Left ventricle myocardium inferior (tissue), 1 donor: Measurements from ENCODE around the gene LCN10. TPM values are rescaled to one million over a fixed set of nuclear protein-coding genes. Genes with fewer than 3 reads are reported as not detected.

Experiments used
- DNase-seq: peaks from one replicate; pipeline ENCODE4 v3.0.0-alpha.2; 2020
- H3K27ac ChIP-seq: fragments of 200-600 bp; replicated peaks from 2 replicates; pipeline ENCODE4 v1.8.0; 2021
- H3K27me3 ChIP-seq: fragments of 200-600 bp; 2 replicates; pipeline ENCODE4 v1.8.0; 2021; ENCODE audit warnings: low read depth
- H3K36me3 ChIP-seq: fragments of 200-600 bp; 2 replicates; pipeline ENCODE4 v1.8.0; 2021
- H3K4me1 ChIP-seq: fragments of 200-600 bp; 2 replicates; pipeline ENCODE4 v1.8.0; 2021
- H3K4me3 ChIP-seq: fragments of 200-600 bp; 2 replicates; pipeline ENCODE4 v1.8.0; 2021; ENCODE audit warnings: mild to moderate bottlenecking, moderate library complexity
- H3K9me3 ChIP-seq: fragments of 200-600 bp; replicated peaks from 2 replicates; pipeline ENCODE4 v1.8.0; 2021
- CTCF ChIP-seq: fragments of 200-600 bp; IDR thresholded peaks from 2 replicates; pipeline ENCODE4 v1.8.0; 2021; ENCODE audit warnings: antibody characterized with exemption, mild to moderate bottlenecking, borderline replicate concordance
- intact Hi-C: fragments of 100-400 bp; cut with micrococcal nuclease; formaldehyde crosslinking; loops from one replicate; pipeline ENCODE4 v1.11.0; 2022
- total RNA-seq: library from RNA; stranded (reverse); fragmentation: NEBNext Ultra II Directional; extraction: Animal tissue kit (Norgen Biotek cat#: 25700); gene quantifications from one replicate; pipeline ENCODE4 v1.2.1, GENCODE V29; 2021
- donor health status: DM: no; HTN: yes; CAD: no; lungs with severe emphysema.

The LCN10 gene
- total RNA-seq, 1 donor from 2014 or later, result 9.6 TPM

- no peak for TF ChIP-seq CTCF
- peak overlapping the region; percentile 85 for H3K4me3 ChIP-seq
- no peaks in the 10 kb centered on the region for H3K9me3 ChIP-seq
- intact Hi-C loops, result no loop called here
- peak overlapping the region; percentile 87 for H3K27ac ChIP-seq
- no peak for DNase-seq
- peaks cover 33% of the 10 kb centered on the region for H3K36me3 ChIP-seq
- peaks cover 60% of the 10 kb centered on the region for H3K4me1 ChIP-seq
- H3K27me3 ChIP-seq, result no peaks in the 10 kb centered on the region
Measured at GRCh38 chr9:136728548-136729123, 14.1 kb downstream of the LCN10 start.

GRCh38 chr9:136728080-136728547 lies 14.6 kb downstream of the LCN10 start:
- Histone ChIP-seq H3K9me3 (no peaks in the 10 kb centered on the region), H3K4me1 (peaks cover 65% of the 10 kb centered on the region), H3K36me3 (peaks cover 38% of the 10 kb centered on the region), H3K27ac (peak overlapping the region; percentile 87), H3K27me3 (no peaks in the 10 kb centered on the region), H3K4me3 (peak overlapping the region; percentile 85)
- intact Hi-C loops, result no loop called here
- DNase-seq, result peak; percentile 94
- TF ChIP-seq CTCF, result peak; percentile 92

GRCh38 chr9:136726631-136727191 lies 16.0 kb downstream of the LCN10 start:
- Histone ChIP-seq H3K9me3 (no peaks in the 10 kb centered on the region), H3K4me3 (peak overlapping the region; percentile 85), H3K27ac (peak overlapping the region; percentile 87), H3K4me1 (peaks cover 79% of the 10 kb centered on the region), H3K36me3 (peaks cover 52% of the 10 kb centered on the region), H3K27me3 (no peaks in the 10 kb centered on the region)
- DNase-seq, result no peak
- peak; percentile 54 for TF ChIP-seq CTCF
- intact Hi-C loops, result no loop called here

GRCh38 chr9:136726118-136726517 lies 16.6 kb downstream of the LCN10 start:
- no peaks in the 10 kb centered on the region for H3K9me3 ChIP-seq
- TF ChIP-seq CTCF, result no peak
- peak overlapping the region; percentile 87 for H3K27ac ChIP-seq
- H3K4me3 ChIP-seq, result peak overlapping the region; percentile 85
- H3K4me1 ChIP-seq, result peaks cover 85% of the 10 kb centered on the region
- DNase-seq, result no peak
- peaks cover 54% of the 10 kb centered on the region for H3K36me3 ChIP-seq
- intact Hi-C loops, result no loop called here
- H3K27me3 ChIP-seq, result no peaks in the 10 kb centered on the region

- Histone ChIP-seq H3K27me3 (no peaks in the 10 kb centered on the region), H3K9me3 (no peaks in the 10 kb centered on the region), H3K4me3 (peak overlapping the region; percentile 85), H3K27ac (peak overlapping the region; percentile 87), H3K36me3 (peaks cover 54% of the 10 kb centered on the region), H3K4me1 (peaks cover 90% of the 10 kb centered on the region)
- intact Hi-C loops, result no loop called here
- DNase-seq, result no peak
- no peak for TF ChIP-seq CTCF
Measured at GRCh38 chr9:136725612-136726011, 17.1 kb downstream of the LCN10 start.
